WTC11 (cell line): Measurements from ENCODE around the gene GCSAM. TPM values are rescaled to one million over a fixed set of nuclear protein-coding genes. Genes with fewer than 3 reads are reported as not detected.

Experiments used
- ATAC-seq: fragments of 200-7000 bp; cut with Tn5 transposase; 2 replicates; pipeline ENCODE4 v1.10.0; 2021; ENCODE audit warnings: mild to moderate bottlenecking, moderate library complexity
- CTCF ChIA-PET: fragments of 300-600 bp; sonication (Branson Sonifier 250); formaldehyde crosslinking; loops from one replicate; lab custom pipeline; 2021; ENCODE audit warnings: antibody characterized with exemption; lab: Charles Lee
- POLR2A ChIA-PET: fragments of 350-600 bp; sonication (Branson Sonifier 250); formaldehyde crosslinking; loops from one replicate; lab custom pipeline; 2021; ENCODE audit warnings: antibody characterized with exemption; lab: Charles Lee
- DNase-seq: peaks from one replicate; pipeline ENCODE4 v3.0.0; 2021; ENCODE audit warnings: low spot score
- H3K27ac Mint-ChIP-seq: 2 replicates; pipeline ENCODE4 v1.8.0; 2021; ENCODE audit warnings: mixed read lengths
- H3K27me3 Mint-ChIP-seq: 2 replicates; pipeline ENCODE4 v1.8.0; 2021; ENCODE audit warnings: low read depth, mild to moderate bottlenecking, moderate library complexity, mixed read lengths
- H3K36me3 Mint-ChIP-seq: 2 replicates; pipeline ENCODE4 v1.8.0; 2021; ENCODE audit warnings: mixed read lengths
- H3K4me1 Mint-ChIP-seq: 2 replicates; pipeline ENCODE4 v1.8.0; 2022; ENCODE audit warnings: mixed read lengths
- H3K4me3 Mint-ChIP-seq: 2 replicates; pipeline ENCODE4 v1.8.0; 2021; ENCODE audit warnings: mild to moderate bottlenecking, moderate library complexity, mixed read lengths
- H3K9me3 Mint-ChIP-seq: 2 replicates; pipeline ENCODE4 v1.8.0; 2021; ENCODE audit warnings: mixed read lengths
- ARID4B ChIP-seq: sonication (generic); formaldehyde crosslinking; IDR thresholded peaks from 2 replicates; pipeline ENCODE4 v1.8.0; 2023; ENCODE audit warnings: missing genetic modification reagents, mild to moderate bottlenecking, borderline replicate concordance
- ATF1 ChIP-seq: sonication (generic); formaldehyde crosslinking; IDR thresholded peaks from 2 replicates; pipeline ENCODE4 v1.8.1; 2023; ENCODE audit warnings: mild to moderate bottlenecking, moderate library complexity, missing genetic modification reagents
- CREB1 ChIP-seq: sonication (generic); formaldehyde crosslinking; IDR thresholded peaks from 2 replicates; pipeline ENCODE4 v1.8.0; 2023; ENCODE audit warnings: mild to moderate bottlenecking, missing genetic modification reagents
- ELF4 ChIP-seq: sonication (generic); formaldehyde crosslinking; IDR thresholded peaks from 2 replicates; pipeline ENCODE4 v1.8.1; 2022; ENCODE audit warnings: low read depth, mild to moderate bottlenecking, moderate library complexity, missing genetic modification reagents
- ETV6 ChIP-seq: sonication (generic); formaldehyde crosslinking; IDR thresholded peaks from 2 replicates; pipeline ENCODE4 v1.8.1; 2022; ENCODE audit warnings: mild to moderate bottlenecking, missing genetic modification reagents
- FOXK1 ChIP-seq: sonication (generic); formaldehyde crosslinking; IDR thresholded peaks from 2 replicates; pipeline ENCODE4 v1.8.0; 2022; ENCODE audit warnings: mild to moderate bottlenecking, moderate library complexity, missing genetic modification reagents
- JAZF1 ChIP-seq: fragments of 250-450 bp; sonication (Bioruptor Pico); IDR thresholded peaks from 2 replicates; pipeline ENCODE4 v1.9.0; 2021; ENCODE audit warnings: moderate library complexity, mild to moderate bottlenecking, inconsistent platforms
- KAT7 ChIP-seq: sonication (generic); formaldehyde crosslinking; IDR thresholded peaks from 2 replicates; pipeline ENCODE4 v1.8.1; 2023; ENCODE audit warnings: missing genetic modification reagents, mild to moderate bottlenecking, borderline replicate concordance
- MYBL2 ChIP-seq: sonication (generic); formaldehyde crosslinking; IDR thresholded peaks from 2 replicates; pipeline ENCODE4 v1.8.1; 2023; ENCODE audit warnings: mild to moderate bottlenecking, moderate library complexity, missing genetic modification reagents
- NR1H2 ChIP-seq: sonication (generic); formaldehyde crosslinking; IDR thresholded peaks from 2 replicates; pipeline ENCODE4 v1.9.0; 2021; ENCODE audit warnings: mild to moderate bottlenecking, moderate library complexity, missing genetic modification reagents
- NR3C1 ChIP-seq: sonication (generic); formaldehyde crosslinking; conservative IDR thresholded peaks from 2 replicates; pipeline ENCODE4 v1.8.1; 2023; ENCODE audit warnings: low read depth, mild to moderate bottlenecking, missing genetic modification reagents
- OVOL2 ChIP-seq: fragments of 250-450 bp; sonication (Bioruptor Pico); IDR thresholded peaks from 2 replicates; pipeline ENCODE4 v1.9.0; 2021; ENCODE audit warnings: mild to moderate bottlenecking, borderline replicate concordance
- PRRX2 ChIP-seq: fragments of 250-450 bp; sonication (Bioruptor Pico); IDR thresholded peaks from 2 replicates; pipeline ENCODE4 v1.8.0; 2021; ENCODE audit warnings: mild to moderate bottlenecking
- SOX15 ChIP-seq: fragments of 250-450 bp; sonication (Bioruptor Pico); IDR thresholded peaks from 2 replicates; pipeline ENCODE4 v1.9.0; 2021; ENCODE audit warnings: mild to moderate bottlenecking
- SP1 ChIP-seq: sonication (generic); formaldehyde crosslinking; conservative IDR thresholded peaks from 2 replicates; pipeline ENCODE4 v1.8.1; 2022; ENCODE audit warnings: missing genetic modification reagents
- TCF7 ChIP-seq: sonication (generic); formaldehyde crosslinking; IDR thresholded peaks from 2 replicates; pipeline ENCODE4 v1.8.0; 2022; ENCODE audit warnings: mild to moderate bottlenecking, low read depth, missing genetic modification reagents, moderate library complexity
- ZBTB21 ChIP-seq: sonication (generic); formaldehyde crosslinking; IDR thresholded peaks from 2 replicates; pipeline ENCODE4 v1.8.1; 2023; ENCODE audit warnings: mild to moderate bottlenecking, missing genetic modification reagents, borderline replicate concordance
- ZBTB43 ChIP-seq: sonication (generic); formaldehyde crosslinking; IDR thresholded peaks from 2 replicates; pipeline ENCODE4 v1.8.1; 2023; ENCODE audit warnings: mild to moderate bottlenecking, missing genetic modification reagents
- ZNF263 ChIP-seq: sonication (generic); formaldehyde crosslinking; IDR thresholded peaks from 2 replicates; pipeline ENCODE4 v1.8.1; 2022; ENCODE audit warnings: low read depth, mild to moderate bottlenecking, moderate library complexity, missing genetic modification reagents
- ZSCAN18 ChIP-seq: fragments of 250-450 bp; sonication (Bioruptor Pico); IDR thresholded peaks from 2 replicates; pipeline ENCODE4 v2.1.2; 2022; ENCODE audit warnings: mild to moderate bottlenecking, moderate library complexity
- total RNA-seq: library from RNA; stranded (reverse); gene quantifications from 3 replicates; pipeline ENCODE4 v1.2.3, GENCODE V29; 2021
- TF ChIP-seq, protein P1 (sequence below): sonication (generic); formaldehyde crosslinking; IDR thresholded peaks from 2 replicates; pipeline ENCODE4 v1.8.1; 2023; ENCODE audit warnings: mild to moderate bottlenecking, missing genetic modification reagents, moderate library complexity
- TF ChIP-seq, protein P2 (sequence below): sonication (generic); formaldehyde crosslinking; IDR thresholded peaks from 2 replicates; pipeline ENCODE4 v1.8.1; 2022; ENCODE audit warnings: low read depth, mild to moderate bottlenecking, moderate library complexity, missing genetic modification reagents, borderline replicate concordance

GCSAM gene
- total RNA-seq, 1 experiment from 2014 or later, result 0.17 TPM

DNA sequence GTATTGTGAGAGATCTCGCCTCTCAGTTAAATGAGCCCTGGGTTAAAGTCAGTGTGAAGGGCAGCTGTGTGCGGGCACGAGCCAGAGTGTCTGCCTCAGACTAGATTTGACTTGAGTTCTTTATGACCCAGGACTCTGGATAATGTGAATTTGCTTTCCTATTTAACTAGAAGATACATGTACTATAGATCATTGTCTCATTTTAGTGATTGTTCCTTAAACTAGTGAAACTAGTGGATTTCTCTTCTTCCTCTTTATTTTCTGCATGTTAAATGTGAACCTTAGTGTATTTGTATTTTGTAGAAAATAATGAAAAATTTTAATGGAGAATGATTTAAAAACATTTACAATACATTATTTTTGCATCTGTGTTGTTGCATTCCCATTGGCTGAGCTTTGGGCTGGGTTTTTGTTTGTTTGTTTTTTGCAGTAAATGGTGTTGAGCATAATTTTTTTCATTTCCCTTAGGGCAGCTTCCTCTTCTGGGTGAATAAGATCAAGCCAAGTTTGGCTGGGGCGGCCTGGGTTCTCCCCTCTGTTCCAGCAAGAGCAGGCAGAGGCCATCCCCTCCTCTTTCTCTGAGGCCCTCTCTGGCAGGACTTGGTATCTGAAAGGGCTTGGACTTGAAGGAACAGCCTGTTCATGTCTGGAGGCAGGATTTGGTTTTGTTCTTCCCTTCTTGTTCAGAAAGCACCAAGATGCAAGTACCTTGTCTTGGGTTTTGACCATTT lies 15.0 kb downstream of the GCSAM start:
- ATAC-seq, result peak; percentile 82

DNA sequence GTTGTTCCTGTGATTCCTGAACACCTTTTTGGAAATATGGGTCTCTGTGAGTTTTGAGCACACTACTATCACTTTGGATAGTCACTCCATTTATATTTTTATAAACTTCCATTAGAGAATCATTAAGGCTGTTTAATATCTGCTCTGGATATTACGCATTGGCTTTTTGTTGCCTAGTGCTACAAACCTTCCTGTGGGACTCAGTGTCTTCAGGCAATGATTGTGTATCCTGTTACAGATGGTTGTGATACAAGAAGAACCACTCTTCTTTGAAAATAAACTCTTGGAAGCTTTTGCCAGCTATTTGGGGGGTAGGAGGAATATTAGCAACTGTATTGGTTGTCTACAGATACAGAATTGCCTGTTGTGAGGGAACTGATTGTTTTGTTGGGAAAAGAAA lies 15.6 kb downstream of the GCSAM start:
- Mint-ChIP-seq H3K27ac (no peak overlapping the region), H3K27me3 (no peaks in the 10 kb centered on the region), H3K36me3 (peaks cover 24% of the 10 kb centered on the region), H3K4me1 (peaks cover 19% of the 10 kb centered on the region), H3K4me3 (no peak overlapping the region), H3K9me3 (no peaks in the 10 kb centered on the region)
- ChIA-PET POLR2A (no interaction called here), CTCF (interaction anchor here (1.2 kb wide), 1 partner anchor 8 kb away, joined by 4 read pairs; no protein-coding TSS in a partner anchor)
- no peak for ATAC-seq
- TF ChIP-seq ZBTB21, result no peak
- no peak for TF ChIP-seq MYBL2
- no peak for TF ChIP-seq ETV6 (CRISPR knock-in tag)
- no peak for TF ChIP-seq SP1
- TF ChIP-seq JAZF1 (CRISPR knock-in tag), result no peak
- no peak for TF ChIP-seq KAT7 (CRISPR knock-in tag)
- no peak for DNase-seq

More for the DNA sequence above, 15.0 kb downstream of the GCSAM start:
- TF ChIP-seq FOXK1 (CRISPR knock-in tag) (no peak), ELF4 (CRISPR knock-in tag) (no peak), ATF1 (no peak), ZNF263 (CRISPR knock-in tag) (no peak), NR1H2 (no peak), ZBTB43 (CRISPR knock-in tag) (no peak), SOX15 (CRISPR knock-in tag) (no peak), ZSCAN18 (CRISPR knock-in tag) (no peak), NR3C1 (CRISPR knock-in tag) (no peak), OVOL2 (no peak), CREB1 (CRISPR knock-in tag) (no peak), PRRX2 (CRISPR knock-in tag) (no peak)
- TF ChIP-seq, protein P1, sequence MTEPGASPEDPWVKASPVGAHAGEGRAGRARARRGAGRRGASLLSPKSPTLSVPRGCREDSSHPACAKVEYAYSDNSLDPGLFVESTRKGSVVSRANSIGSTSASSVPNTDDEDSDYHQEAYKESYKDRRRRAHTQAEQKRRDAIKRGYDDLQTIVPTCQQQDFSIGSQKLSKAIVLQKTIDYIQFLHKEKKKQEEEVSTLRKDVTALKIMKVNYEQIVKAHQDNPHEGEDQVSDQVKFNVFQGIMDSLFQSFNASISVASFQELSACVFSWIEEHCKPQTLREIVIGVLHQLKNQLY (CRISPR knock-in tag), result no peak
- TF ChIP-seq, protein P2, sequence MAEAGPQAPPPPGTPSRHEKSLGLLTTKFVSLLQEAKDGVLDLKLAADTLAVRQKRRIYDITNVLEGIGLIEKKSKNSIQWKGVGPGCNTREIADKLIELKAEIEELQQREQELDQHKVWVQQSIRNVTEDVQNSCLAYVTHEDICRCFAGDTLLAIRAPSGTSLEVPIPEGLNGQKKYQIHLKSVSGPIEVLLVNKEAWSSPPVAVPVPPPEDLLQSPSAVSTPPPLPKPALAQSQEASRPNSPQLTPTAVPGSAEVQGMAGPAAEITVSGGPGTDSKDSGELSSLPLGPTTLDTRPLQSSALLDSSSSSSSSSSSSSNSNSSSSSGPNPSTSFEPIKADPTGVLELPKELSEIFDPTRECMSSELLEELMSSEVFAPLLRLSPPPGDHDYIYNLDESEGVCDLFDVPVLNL, result no peak
- no peak for DNase-seq
- peaks cover 22% of the 10 kb centered on the region for H3K36me3 Mint-ChIP-seq
- H3K27me3 Mint-ChIP-seq, result no peaks in the 10 kb centered on the region
- CTCF ChIA-PET, result no interaction called here
- no peak overlapping the region for H3K4me3 Mint-ChIP-seq
- peaks cover 19% of the 10 kb centered on the region for H3K4me1 Mint-ChIP-seq
- no peaks in the 10 kb centered on the region for H3K9me3 Mint-ChIP-seq
- H3K27ac Mint-ChIP-seq, result no peak overlapping the region
- POLR2A ChIA-PET, result no interaction called here

GRCh38 chr3:112116748-112117186 lies 16.3 kb downstream of the GCSAM start:
- Mint-ChIP-seq H3K36me3 (peaks cover 24% of the 10 kb centered on the region), H3K9me3 (no peaks in the 10 kb centered on the region), H3K27ac (no peak overlapping the region), H3K27me3 (no peaks in the 10 kb centered on the region), H3K4me3 (no peak overlapping the region), H3K4me1 (peaks cover 22% of the 10 kb centered on the region)
- CTCF ChIA-PET, result interaction anchor here (1.2 kb wide), 1 partner anchor 9 kb away, joined by 4 read pairs; no protein-coding TSS in a partner anchor
- POLR2A ChIA-PET, result no interaction called here
- ATAC-seq (no peak), DNase-seq (no peak)
- TF ChIP-seq ARID4B (CRISPR knock-in tag) (no peak), OVOL2 (no peak), TCF7 (CRISPR knock-in tag) (no peak)
- TF ChIP-seq, protein P1 (CRISPR knock-in tag), result no peak
